ENCODE data around the gene HSDL2.

GRCh38 chr9:112501287-112501686 lies 121.4 kb downstream of the HSDL2 start:
- TF ChIP-seq EZH2 (IDR thresholded peaks at IDR 0.05; ENCODE audit: insufficient read depth, poor library complexity, severe bottlenecking): no peak
- no peak for TF ChIP-seq EZH2phosphoT487 (IDR thresholded peaks at IDR 0.05; ENCODE audit: insufficient read depth, low read depth)

Data from GM23248 (cell line).